Measurements from ENCODE around the gene SPECC1L.

The SPECC1L gene

DNA sequence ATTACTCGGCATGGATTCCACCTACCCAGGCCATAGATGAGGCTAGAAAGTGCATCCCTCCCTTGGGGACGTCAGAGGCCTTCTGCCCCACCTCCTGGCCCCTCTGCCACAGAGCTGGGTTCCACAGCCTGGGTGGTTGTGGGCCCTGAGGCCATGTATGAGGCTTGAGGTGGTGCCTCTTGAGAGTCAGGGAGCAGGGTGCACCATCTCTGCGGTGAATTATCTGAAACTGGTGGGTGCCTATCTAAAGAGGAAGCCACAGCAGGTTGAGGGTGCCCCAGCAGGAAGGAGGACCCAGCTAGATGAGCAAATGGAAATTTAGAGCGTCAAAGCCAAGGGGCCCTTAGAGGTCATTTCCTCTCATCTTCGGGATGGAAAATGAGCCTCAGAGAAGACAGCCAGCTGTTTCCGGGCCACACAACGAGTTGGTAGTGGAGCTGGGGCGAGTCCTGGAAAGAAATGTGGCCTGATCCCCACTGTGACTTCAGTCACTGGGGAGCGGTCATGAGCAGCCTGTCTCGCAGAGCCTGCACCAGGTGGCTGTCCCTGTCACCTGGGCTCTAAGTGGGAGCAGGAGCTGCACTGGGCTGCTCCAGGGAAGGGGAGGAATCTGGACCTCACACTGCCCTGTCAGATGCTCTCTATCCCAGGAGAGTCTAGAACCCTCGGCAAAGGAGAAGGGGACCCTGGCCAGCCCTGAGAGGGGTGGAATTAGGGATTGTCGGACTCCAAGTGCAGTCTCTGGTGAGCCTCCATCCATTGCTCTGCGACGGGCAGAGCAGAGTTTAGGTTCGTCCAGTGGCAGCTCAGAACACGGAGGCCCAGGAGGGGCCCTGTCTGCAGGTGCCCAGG lies 164.1 kb downstream of the SPECC1L start:
- TF ChIP-seq, protein P1, sequence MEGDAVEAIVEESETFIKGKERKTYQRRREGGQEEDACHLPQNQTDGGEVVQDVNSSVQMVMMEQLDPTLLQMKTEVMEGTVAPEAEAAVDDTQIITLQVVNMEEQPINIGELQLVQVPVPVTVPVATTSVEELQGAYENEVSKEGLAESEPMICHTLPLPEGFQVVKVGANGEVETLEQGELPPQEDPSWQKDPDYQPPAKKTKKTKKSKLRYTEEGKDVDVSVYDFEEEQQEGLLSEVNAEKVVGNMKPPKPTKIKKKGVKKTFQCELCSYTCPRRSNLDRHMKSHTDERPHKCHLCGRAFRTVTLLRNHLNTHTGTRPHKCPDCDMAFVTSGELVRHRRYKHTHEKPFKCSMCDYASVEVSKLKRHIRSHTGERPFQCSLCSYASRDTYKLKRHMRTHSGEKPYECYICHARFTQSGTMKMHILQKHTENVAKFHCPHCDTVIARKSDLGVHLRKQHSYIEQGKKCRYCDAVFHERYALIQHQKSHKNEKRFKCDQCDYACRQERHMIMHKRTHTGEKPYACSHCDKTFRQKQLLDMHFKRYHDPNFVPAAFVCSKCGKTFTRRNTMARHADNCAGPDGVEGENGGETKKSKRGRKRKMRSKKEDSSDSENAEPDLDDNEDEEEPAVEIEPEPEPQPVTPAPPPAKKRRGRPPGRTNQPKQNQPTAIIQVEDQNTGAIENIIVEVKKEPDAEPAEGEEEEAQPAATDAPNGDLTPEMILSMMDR (IDR thresholded peaks at IDR 0.05), result no peak

DNA sequence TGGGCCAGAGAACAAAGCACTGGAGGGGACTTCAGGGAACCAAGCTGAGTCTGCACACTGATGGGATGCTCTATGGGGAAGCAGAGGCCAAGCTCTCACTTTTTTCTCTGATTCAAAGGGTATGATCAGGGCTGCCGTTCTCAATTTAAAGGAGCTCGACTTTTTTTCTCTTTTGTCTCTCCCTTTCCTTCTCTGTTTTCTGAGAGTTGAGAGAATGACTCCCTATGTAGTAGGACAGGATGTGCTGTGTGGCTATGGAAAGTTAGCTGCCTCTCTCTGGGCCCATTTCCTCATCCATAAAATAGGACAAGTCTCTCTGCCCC lies 164.7 kb downstream of the SPECC1L start:
- TF ChIP-seq, protein P1 (IDR thresholded peaks at IDR 0.05), result no peak

DNA sequence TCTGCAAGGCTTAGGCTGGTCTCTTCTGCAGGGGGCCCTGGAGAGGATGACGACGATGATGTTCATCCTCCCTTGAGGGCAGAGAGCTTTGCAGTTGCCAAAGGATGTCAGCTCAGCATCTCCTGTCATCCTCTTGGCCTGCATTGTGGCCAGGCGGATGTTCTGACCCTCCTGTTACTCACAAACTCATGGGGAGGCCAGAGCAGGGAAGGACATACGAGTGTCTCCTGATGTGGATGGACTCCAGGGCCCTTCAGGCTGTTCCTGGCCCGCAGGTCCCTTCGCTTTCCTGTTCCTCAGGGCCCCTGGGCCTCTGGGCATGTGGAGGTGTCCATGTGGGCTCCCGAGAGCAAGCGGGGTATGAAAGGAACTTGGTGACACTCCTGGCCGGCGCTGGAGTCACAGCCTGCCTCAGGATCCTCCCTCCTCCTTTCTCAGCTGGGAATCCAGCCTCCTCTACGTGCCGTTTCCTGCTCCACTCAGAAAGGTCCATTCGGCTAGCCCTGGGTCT lies 165.3 kb downstream of the SPECC1L start:
- TF ChIP-seq, protein P1 (IDR thresholded peaks at IDR 0.05), result no peak

DNA sequence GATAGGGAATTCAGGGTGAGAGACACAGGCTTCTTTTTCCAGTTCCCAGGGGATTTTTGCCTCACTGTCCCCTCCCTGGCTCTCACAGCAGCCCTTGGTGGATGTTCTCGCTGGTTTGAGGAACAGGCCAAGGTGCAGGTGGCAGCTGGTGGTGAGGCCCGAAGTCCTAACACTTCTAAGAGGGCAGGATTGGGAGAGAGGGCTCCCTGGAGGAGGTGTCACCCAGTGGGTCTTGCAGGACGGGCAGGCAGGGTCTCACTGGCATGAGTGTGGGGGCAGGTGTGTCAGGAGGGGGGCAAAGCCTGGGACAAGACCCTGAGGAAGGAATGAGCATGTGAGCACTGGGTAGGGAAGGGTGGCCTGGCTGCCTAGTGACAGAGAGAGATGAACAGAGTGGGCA lies 165.9 kb downstream of the SPECC1L start:
- TF ChIP-seq, protein P1 (IDR thresholded peaks at IDR 0.05), result no peak

DNA sequence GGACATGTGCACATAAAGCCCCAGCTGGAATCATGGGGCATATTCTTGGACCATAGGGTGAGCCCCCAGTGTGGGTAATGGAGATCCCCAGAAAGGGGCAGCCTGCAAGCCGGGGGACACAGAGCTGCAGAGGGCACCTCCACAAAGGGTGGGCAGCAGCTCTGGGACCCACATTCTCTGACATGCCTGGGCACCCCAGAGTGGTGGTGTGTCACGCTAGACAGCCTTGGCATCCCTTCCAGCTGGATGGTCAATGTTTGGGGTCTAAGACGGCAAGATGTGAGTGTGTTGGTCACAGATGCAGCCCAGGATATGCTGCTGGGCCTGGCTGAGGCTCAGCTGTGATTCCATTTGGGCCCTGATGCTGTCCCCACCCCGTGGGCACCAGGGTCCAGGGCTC lies 166.5 kb downstream of the SPECC1L start:
- TF ChIP-seq, protein P1 (IDR thresholded peaks at IDR 0.05), result no peak

DNA sequence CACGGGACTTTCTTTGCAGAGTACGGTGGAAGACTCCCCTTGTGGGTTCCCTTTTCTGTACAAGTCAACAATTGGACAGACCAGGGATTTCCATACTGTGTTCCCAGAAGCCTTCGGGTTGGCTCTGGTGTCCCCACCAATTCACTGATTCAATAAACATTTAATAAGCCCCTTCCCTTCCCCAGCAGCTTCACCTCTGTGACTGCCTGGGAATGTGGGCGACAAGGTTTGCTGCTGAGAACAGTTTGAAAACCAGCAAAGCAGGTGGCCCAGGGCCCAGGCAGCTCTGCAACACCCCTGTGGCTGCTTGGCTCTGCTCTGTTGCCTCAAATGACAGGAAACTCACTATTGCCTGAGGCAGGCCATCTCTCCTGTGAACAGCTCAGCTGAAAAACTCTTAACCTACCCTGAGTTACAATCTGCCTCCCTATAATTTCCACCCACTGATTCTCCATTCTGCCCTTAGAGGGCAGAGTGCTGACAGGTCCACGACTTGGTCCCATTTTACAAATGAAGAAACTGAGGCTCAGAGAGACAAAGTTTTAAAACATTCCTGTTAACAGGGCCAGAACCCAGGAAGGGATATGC lies 167.2 kb downstream of the SPECC1L start:
- TF ChIP-seq, protein P1 (IDR thresholded peaks at IDR 0.05), result peak; percentile 33; the same call in 1 of the 2 replicates

DNA sequence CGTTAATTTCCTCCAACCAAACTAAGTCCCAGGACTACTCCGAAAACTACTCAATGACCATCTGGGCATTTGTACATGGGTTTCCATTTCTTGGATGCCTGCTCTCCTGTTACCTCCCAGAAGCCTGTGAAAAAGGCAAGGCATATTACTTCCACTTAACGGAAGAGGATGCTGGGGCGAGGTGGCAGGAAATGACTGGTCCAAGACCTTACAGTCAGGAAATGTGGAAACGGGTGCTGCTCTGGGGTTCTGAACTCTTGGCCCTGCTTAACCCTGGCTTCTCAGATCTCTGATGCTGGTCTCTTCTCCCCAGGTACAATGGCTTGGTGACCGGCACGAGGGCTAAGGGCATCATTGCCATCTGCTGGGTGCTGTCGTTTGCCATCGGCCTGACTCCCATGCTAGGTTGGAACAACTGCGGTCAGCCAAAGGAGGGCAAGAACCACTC lies 169.7 kb downstream of the SPECC1L start:
- TF ChIP-seq, protein P1 (IDR thresholded peaks at IDR 0.05), result no peak

Measured in LNCAP (cell line).